Thyroid gland (tissue), 4 donors: Measurements from ENCODE around the gene UGT1A10.

Experiments
- CTCF ChIP-seq, 6 experiments: fragments of 200-600 bp in 3 of 6; fragments of 450-650 bp in 3 of 6; sonication (generic) in 3 of 6; IDR thresholded peaks; one replicate each; pipeline ENCODE4 v1.5.1; 2016 to 2019; ENCODE audit warnings: antibody characterized with exemption in 6 of 6, mild to moderate bottlenecking in 2 of 6, inconsistent platforms in 1 of 6, moderate library complexity in 1 of 6
- POLR2A ChIP-seq, 2 donors: fragments of 450-650 bp; IDR thresholded peaks; one replicate each; pipeline ENCODE4 v1.6.1; 2017; ENCODE audit warnings: antibody characterized with exemption in 2 of 2, mild to moderate bottlenecking in 2 of 2, moderate library complexity in 1 of 2

- TF ChIP-seq CTCF (IDR thresholded peaks at IDR 0.05) (no peak), POLR2A (IDR thresholded peaks at IDR 0.05) (no peak)
Observed at GRCh38 chr2:233689501-233689900, 53.3 kb downstream of the UGT1A10 start.
